NCI-H460 (cell line): ENCODE data around the gene ELAPOR1. TPM values are rescaled to one million over a fixed set of nuclear protein-coding genes. Genes with fewer than 3 reads are reported as not detected.

Source experiments
- DNase-seq: peaks from one replicate; pipeline ENCODE4 v3.0.0-alpha.2; 2016; ENCODE audit warnings: low read depth; ENCODE audit errors: extremely low read depth
- total RNA-seq: library from RNA; depleted of rRNA; stranded (reverse); fragments of >200 nt; shearing (Covaris generic); gene quantifications from 2 replicates; pipeline ENCODE4 v1.2.3, GENCODE V29; 2014

Gene ELAPOR1
- total RNA-seq, 1 experiment from 2014 or later = 0.12 TPM

- DNase-seq = no peak
Measured at GRCh38 chr1:109095631-109096030, 18.3 kb upstream of the ELAPOR1 start.

- DNase-seq = no peak
Measured at GRCh38 chr1:109096120-109096519, 17.8 kb upstream of the ELAPOR1 start.

- DNase-seq = peak; percentile 94
Measured at GRCh38 chr1:109099938-109100773, 13.8 kb upstream of the ELAPOR1 start.

- DNase-seq = no peak
Measured at GRCh38 chr1:109104364-109105151, 9.4 kb upstream of the ELAPOR1 start.

GRCh38 chr1:109105881-109106280 lies 8.0 kb upstream of the ELAPOR1 start:
- no peak for DNase-seq

- DNase-seq = no peak
Measured at GRCh38 chr1:109107785-109108184, 6.1 kb upstream of the ELAPOR1 start.

GRCh38 chr1:109109906-109110305 lies 4.0 kb upstream of the ELAPOR1 start:
- DNase-seq = no peak

- no peak for DNase-seq
Measured at GRCh38 chr1:109111386-109112055, 2.4 kb upstream of the ELAPOR1 start.

GRCh38 chr1:109112056-109112651 lies 1.8 kb upstream of the ELAPOR1 start:
- no peak for DNase-seq

GRCh38 chr1:109112652-109113285 lies 1.1 kb upstream of the ELAPOR1 start:
- DNase-seq = peak; percentile 76

- no peak for DNase-seq
Measured at GRCh38 chr1:109114342-109114674, 393 bp downstream of the ELAPOR1 start.

- no peak for DNase-seq
Measured at GRCh38 chr1:109115685-109116084, 1.8 kb downstream of the ELAPOR1 start.

- no peak for DNase-seq
Measured at GRCh38 chr1:109116286-109116685, 2.4 kb downstream of the ELAPOR1 start.

- DNase-seq = no peak
Measured at GRCh38 chr1:109118089-109118488, 4.2 kb downstream of the ELAPOR1 start.

- no peak for DNase-seq
Measured at GRCh38 chr1:109120356-109120755, 6.4 kb downstream of the ELAPOR1 start.

GRCh38 chr1:109131059-109131458 lies 17.1 kb downstream of the ELAPOR1 start:
- DNase-seq = no peak

- no peak for DNase-seq
Measured at GRCh38 chr1:109131800-109132199, 17.9 kb downstream of the ELAPOR1 start.

GRCh38 chr1:109133002-109133706 lies 19.2 kb downstream of the ELAPOR1 start:
- DNase-seq = no peak

GRCh38 chr1:109133815-109134214 lies 19.9 kb downstream of the ELAPOR1 start:
- DNase-seq = no peak

- no peak for DNase-seq
Measured at GRCh38 chr1:109134423-109134822, 20.5 kb downstream of the ELAPOR1 start.
